Vagina (tissue), 2 donors: Measurements from ENCODE around the gene MMP3.

Source experiments
- CTCF ChIP-seq, 3 experiments: fragments of 450-650 bp in 2 of 3; fragments of 200-600 bp in 1 of 3; sonication (generic) in 1 of 3; IDR thresholded peaks; one replicate each; pipeline ENCODE4 v1.5.1; 2017 to 2019; ENCODE audit warnings: antibody characterized with exemption in 3 of 3, mild to moderate bottlenecking in 2 of 3, moderate library complexity in 2 of 3
- POLR2A ChIP-seq, 2 donors: fragments of 450-650 bp; IDR thresholded peaks; one replicate each; pipeline ENCODE4 v1.6.1; 2017; ENCODE audit warnings: antibody characterized with exemption in 2 of 2, mild to moderate bottlenecking in 2 of 2, moderate library complexity in 2 of 2
- POLR2AphosphoS5 ChIP-seq, 2 donors: sonication (generic); formaldehyde crosslinking; IDR thresholded peaks; one replicate each; pipeline ENCODE4 v1.9.0; 2017; ENCODE audit warnings: antibody characterized with exemption in 2 of 2, mild to moderate bottlenecking in 2 of 2, low read depth in 1 of 2; ENCODE audit not compliant: insufficient read depth in 1 of 2

- TF ChIP-seq POLR2A (IDR thresholded peaks at IDR 0.05) = no peak
- TF ChIP-seq CTCF (IDR thresholded peaks at IDR 0.05) = no peak
- TF ChIP-seq POLR2AphosphoS5 (IDR thresholded peaks at IDR 0.05; ENCODE audit: insufficient read depth in 1 of 2, low read depth in 1 of 2) = no peak
Measured at GRCh38 chr11:102891736-102892135, 48.3 kb upstream of the MMP3 start.
